GM20000 (cell line): ENCODE measurements around the gene S100A7.
"Not testable (repeated sequence)": the region's sequence is repeated elsewhere in the genome, so short reads cannot be mapped to it uniquely, and the experiment has no call there.

Experiments used
- DNase-seq: peaks from one replicate; pipeline ENCODE4 v3.0.0; 2012; ENCODE audit warnings: low spot score
- TF ChIP-seq, protein P1 (sequence below): IDR thresholded peaks from 2 replicates; pipeline ENCODE4 v1.5.1; 2012; ENCODE audit warnings: mild to moderate bottlenecking, control low read depth; ENCODE audit errors: extremely low read depth, missing control alignments

Gene S100A7

GRCh38 chr1:153417136-153417888 lies 43.1 kb downstream of the S100A7 start:
- TF ChIP-seq, protein P1, sequence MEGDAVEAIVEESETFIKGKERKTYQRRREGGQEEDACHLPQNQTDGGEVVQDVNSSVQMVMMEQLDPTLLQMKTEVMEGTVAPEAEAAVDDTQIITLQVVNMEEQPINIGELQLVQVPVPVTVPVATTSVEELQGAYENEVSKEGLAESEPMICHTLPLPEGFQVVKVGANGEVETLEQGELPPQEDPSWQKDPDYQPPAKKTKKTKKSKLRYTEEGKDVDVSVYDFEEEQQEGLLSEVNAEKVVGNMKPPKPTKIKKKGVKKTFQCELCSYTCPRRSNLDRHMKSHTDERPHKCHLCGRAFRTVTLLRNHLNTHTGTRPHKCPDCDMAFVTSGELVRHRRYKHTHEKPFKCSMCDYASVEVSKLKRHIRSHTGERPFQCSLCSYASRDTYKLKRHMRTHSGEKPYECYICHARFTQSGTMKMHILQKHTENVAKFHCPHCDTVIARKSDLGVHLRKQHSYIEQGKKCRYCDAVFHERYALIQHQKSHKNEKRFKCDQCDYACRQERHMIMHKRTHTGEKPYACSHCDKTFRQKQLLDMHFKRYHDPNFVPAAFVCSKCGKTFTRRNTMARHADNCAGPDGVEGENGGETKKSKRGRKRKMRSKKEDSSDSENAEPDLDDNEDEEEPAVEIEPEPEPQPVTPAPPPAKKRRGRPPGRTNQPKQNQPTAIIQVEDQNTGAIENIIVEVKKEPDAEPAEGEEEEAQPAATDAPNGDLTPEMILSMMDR: no peak
- DNase-seq: no peak

- TF ChIP-seq, protein P1: no peak
Measured at GRCh38 chr1:153415850-153416570, 44.4 kb downstream of the S100A7 start, which contains the start of gene S100A7A. Gene S100A7A, plus strand, starts transcription at chr1:153416520. Its CDS starts 1,563 bp downstream, at chr1:153418083.

GRCh38 chr1:153413961-153414360 lies 46.5 kb downstream of the S100A7 start:
- DNase-seq: not testable (repeated sequence)

More at GRCh38 chr1:153415850-153416570, 44.4 kb downstream of the S100A7 start, which contains the start of gene S100A7A:
- DNase-seq: no peak
